ENCODE results near the gene TMEM108. TPM values are rescaled to one million over a fixed set of nuclear protein-coding genes. Genes with fewer than 3 reads are reported as not detected.

The TMEM108 gene
- total RNA-seq, 4 donors from 2014 or later = 0.21 to 1.5 TPM; not detected in 2

DNA sequence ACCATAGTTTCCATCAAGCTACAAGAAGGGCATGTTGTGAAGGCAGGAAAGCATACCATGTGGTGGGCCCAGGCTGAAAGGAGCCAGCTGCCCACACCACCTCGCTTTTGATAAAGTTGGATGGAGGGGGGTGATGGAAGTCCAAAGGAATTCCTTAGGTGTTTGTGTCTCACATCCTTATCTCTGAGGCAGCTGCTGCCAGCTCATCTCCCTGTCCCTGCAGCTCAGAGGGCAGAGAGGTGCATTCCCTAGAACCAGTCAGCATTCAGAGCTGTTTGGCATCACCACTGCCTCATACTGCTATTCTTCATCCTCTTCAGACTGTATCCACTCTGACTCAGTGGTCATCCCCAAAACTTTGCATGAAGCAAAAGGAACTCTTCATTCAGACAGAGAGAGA is 220.2 kb downstream of the TMEM108 start:
- no peaks in the 10 kb centered on the region for H3K36me3 ChIP-seq

DNA sequence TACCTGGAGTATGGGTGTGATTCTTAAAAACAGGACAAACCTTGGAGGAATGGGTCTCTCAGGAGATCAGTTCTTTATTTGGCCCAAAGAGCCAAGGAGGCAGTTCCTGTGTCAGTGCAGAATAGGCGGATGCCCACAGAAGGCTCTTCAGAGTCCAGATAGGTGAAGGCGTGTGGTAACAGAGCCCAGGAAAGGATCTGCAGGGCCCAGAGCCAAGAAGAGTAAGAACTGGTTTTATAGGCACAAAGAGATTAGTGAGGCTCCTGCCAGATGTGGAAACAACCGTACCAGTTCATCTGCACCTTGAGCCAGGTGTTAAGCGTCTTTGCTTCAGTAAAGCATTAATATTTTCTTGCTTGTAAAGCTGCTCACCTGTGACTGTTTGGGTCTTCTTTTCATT is 221.6 kb downstream of the TMEM108 start:
- no peak for DNase-seq (ENCODE audit: low spot score in 2 of 2)
- no peak overlapping the region for H3K4me3 ChIP-seq
- no peak overlapping the region for H3K27ac ChIP-seq
- no peak for TF ChIP-seq EP300 (IDR thresholded peaks at IDR 0.05)
- TF ChIP-seq POLR2A (IDR thresholded peaks at IDR 0.05) = no peak
- TF ChIP-seq, protein P1, sequence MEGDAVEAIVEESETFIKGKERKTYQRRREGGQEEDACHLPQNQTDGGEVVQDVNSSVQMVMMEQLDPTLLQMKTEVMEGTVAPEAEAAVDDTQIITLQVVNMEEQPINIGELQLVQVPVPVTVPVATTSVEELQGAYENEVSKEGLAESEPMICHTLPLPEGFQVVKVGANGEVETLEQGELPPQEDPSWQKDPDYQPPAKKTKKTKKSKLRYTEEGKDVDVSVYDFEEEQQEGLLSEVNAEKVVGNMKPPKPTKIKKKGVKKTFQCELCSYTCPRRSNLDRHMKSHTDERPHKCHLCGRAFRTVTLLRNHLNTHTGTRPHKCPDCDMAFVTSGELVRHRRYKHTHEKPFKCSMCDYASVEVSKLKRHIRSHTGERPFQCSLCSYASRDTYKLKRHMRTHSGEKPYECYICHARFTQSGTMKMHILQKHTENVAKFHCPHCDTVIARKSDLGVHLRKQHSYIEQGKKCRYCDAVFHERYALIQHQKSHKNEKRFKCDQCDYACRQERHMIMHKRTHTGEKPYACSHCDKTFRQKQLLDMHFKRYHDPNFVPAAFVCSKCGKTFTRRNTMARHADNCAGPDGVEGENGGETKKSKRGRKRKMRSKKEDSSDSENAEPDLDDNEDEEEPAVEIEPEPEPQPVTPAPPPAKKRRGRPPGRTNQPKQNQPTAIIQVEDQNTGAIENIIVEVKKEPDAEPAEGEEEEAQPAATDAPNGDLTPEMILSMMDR (IDR thresholded peaks at IDR 0.05) = no peak
- H3K4me1 ChIP-seq = no peaks in the 10 kb centered on the region
- 72 to 93% methylated on average over 4 of the region's 4 CpGs for WGBS, 2 donors
- H3K9me3 ChIP-seq = no peaks in the 10 kb centered on the region
- H3K27me3 ChIP-seq = no peaks in the 10 kb centered on the region
- H3K36me3 ChIP-seq = no peaks in the 10 kb centered on the region

More for the DNA sequence above, 220.2 kb downstream of the TMEM108 start:
- TF ChIP-seq, protein P1 (IDR thresholded peaks at IDR 0.05) = no peak
- no peak for DNase-seq (ENCODE audit: low spot score in 2 of 2)
- Histone ChIP-seq H3K27me3 (no peaks in the 10 kb centered on the region), H3K9me3 (no peaks in the 10 kb centered on the region), H3K27ac (no peak overlapping the region), H3K4me3 (no peak overlapping the region), H3K4me1 (no peaks in the 10 kb centered on the region)
- WGBS, 2 donors = 90 to 94% methylated on average over 1 of the region's 1 CpG

DNA sequence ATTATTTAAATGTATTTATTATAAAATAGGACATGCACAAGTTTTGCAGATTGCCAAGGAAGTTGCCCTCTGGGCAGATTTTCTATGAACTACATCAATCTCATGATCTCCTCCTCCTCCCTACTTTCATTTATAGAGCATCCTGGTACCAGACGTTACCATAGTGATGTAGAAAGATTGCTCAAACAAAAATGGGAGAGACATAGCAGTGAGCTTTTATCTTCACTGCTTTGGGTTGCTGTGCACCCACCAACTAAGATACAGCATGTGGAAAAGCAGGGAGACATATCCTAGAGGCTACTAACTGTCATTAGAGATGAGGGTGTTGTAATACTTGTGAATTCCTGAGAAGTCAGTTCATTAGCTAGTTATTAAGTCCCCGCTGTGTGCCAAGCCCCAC is 224.1 kb downstream of the TMEM108 start:
- Histone ChIP-seq H3K36me3 (no peaks in the 10 kb centered on the region), H3K4me3 (no peak overlapping the region), H3K27ac (no peak overlapping the region), H3K4me1 (no peaks in the 10 kb centered on the region), H3K27me3 (no peaks in the 10 kb centered on the region), H3K9me3 (no peaks in the 10 kb centered on the region)
- DNase-seq (ENCODE audit: low spot score in 2 of 2) = no peak
- TF ChIP-seq POLR2A (IDR thresholded peaks at IDR 0.05) (no peak), EP300 (IDR thresholded peaks at IDR 0.05) (no peak)
- TF ChIP-seq, protein P1 (IDR thresholded peaks at IDR 0.05) = no peak
- 84 to 88% methylated on average over 2 of the region's 2 CpGs for WGBS, 2 donors

DNA sequence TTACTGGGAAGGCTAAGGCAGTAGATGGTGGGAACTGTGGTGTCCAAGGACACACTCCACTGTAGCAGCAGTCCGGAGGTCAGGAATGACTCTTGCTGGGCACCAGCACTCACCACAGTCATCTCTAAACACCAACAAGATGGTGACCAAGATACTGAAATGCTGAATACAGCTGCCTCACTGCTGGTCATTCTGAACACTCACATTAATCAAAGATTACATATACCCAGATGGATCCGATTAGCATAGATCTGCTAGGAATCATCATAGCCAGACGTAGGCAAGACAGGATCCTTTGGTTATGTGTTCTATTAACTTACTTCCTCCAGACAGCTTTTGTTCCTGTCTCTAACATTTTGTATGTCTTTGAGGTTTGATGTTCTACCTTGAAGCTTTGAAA is 226.7 kb downstream of the TMEM108 start:
- no peak overlapping the region for H3K4me3 ChIP-seq
- no peak for DNase-seq (ENCODE audit: low spot score in 2 of 2)
- no peaks in the 10 kb centered on the region for H3K36me3 ChIP-seq
- H3K9me3 ChIP-seq = no peaks in the 10 kb centered on the region
- TF ChIP-seq EP300 (IDR thresholded peaks at IDR 0.05) (no peak), POLR2A (IDR thresholded peaks at IDR 0.05) (no peak)
- TF ChIP-seq, protein P1 (IDR thresholded peaks at IDR 0.05) = no peak
- no peaks in the 10 kb centered on the region for H3K27me3 ChIP-seq
- H3K27ac ChIP-seq = no peak overlapping the region
- no peaks in the 10 kb centered on the region for H3K4me1 ChIP-seq
- WGBS, 2 donors = 90 to 93% methylated on average over 3 of the region's 3 CpGs

DNA sequence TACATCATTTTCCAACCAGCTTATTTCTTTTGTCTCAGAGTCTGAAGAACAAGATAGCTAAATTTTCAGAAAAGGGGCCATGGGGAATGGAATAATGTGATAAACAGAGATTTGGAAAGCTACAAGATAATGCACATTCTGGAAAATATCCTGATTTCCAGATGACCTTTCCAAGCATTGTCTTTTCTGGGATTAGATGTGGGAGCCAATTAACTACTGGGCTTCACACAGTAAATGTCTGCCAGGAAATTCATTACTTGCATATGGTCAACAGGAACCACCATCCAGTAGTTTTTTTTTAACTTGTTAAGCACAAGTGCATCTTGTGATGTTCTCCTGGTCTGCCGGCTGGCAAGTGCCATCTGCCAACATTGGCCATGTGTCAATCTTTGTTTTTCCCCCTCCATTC is 230.5 kb downstream of the TMEM108 start:
- TF ChIP-seq, protein P1 (IDR thresholded peaks at IDR 0.05) = no peak
- no peak for TF ChIP-seq POLR2A (IDR thresholded peaks at IDR 0.05)
- no peak for TF ChIP-seq EP300 (IDR thresholded peaks at IDR 0.05)
- H3K9me3 ChIP-seq = no peaks in the 10 kb centered on the region
- H3K36me3 ChIP-seq = no peaks in the 10 kb centered on the region
- no peak overlapping the region for H3K27ac ChIP-seq
- no peaks in the 10 kb centered on the region for H3K4me1 ChIP-seq
- no peak overlapping the region for H3K4me3 ChIP-seq
- 43 to 53% methylated on average over 1 of the region's 1 CpG for WGBS, 2 donors
- H3K27me3 ChIP-seq = no peaks in the 10 kb centered on the region
- no peak for DNase-seq (ENCODE audit: low spot score in 2 of 2)
